ENCODE measurements around the gene SF1.
A peak's percentile ranks its signal among the peaks of the same experiment; 100 is the strongest.

The SF1 gene

GRCh38 chr11:64750361-64751054 is 27.8 kb downstream of the SF1 start:
- Histone ChIP-seq H3K4me1 (ENCODE audit: control insufficient read depth, insufficient read depth, low read length) (peaks cover 13% of the 10 kb centered on the region), H3K9me3 (ENCODE audit: control insufficient read depth, low read length) (no peaks in the 10 kb centered on the region), H3K9ac (ENCODE audit: low read length) (no peak overlapping the region), H3K27me3 (replicated peaks; ENCODE audit: control insufficient read depth, insufficient read depth, low read length) (no peaks in the 10 kb centered on the region), H3K36me3 (ENCODE audit: control insufficient read depth, insufficient read depth, low read length, severe bottlenecking) (no peaks in the 10 kb centered on the region), H3K4me3 (ENCODE audit: low read length) (no peak overlapping the region)
- no peak for DNase-seq (ENCODE audit: low read depth)

- peak; percentile 75 for DNase-seq (ENCODE audit: low read depth)
- H3K36me3 ChIP-seq (ENCODE audit: control insufficient read depth, insufficient read depth, low read length, severe bottlenecking): no peaks in the 10 kb centered on the region
- H3K4me3 ChIP-seq (ENCODE audit: low read length): no peak overlapping the region
- H3K9me3 ChIP-seq (ENCODE audit: control insufficient read depth, low read length): no peaks in the 10 kb centered on the region
- peak overlapping the region; percentile 0 for H3K9ac ChIP-seq (ENCODE audit: low read length)
- H3K4me1 ChIP-seq (ENCODE audit: control insufficient read depth, insufficient read depth, low read length): peaks cover 30% of the 10 kb centered on the region
- H3K27me3 ChIP-seq (replicated peaks; ENCODE audit: control insufficient read depth, insufficient read depth, low read length): peaks cover 8% of the 10 kb centered on the region
Measured at GRCh38 chr11:64747961-64748665, 30.2 kb downstream of the SF1 start.

GRCh38 chr11:64746486-64746885 is 31.9 kb downstream of the SF1 start:
- H3K4me1 ChIP-seq (ENCODE audit: control insufficient read depth, insufficient read depth, low read length): peaks cover 38% of the 10 kb centered on the region
- H3K27me3 ChIP-seq (replicated peaks; ENCODE audit: control insufficient read depth, insufficient read depth, low read length): peaks cover 19% of the 10 kb centered on the region
- H3K36me3 ChIP-seq (ENCODE audit: control insufficient read depth, insufficient read depth, low read length, severe bottlenecking): no peaks in the 10 kb centered on the region
- H3K9ac ChIP-seq (ENCODE audit: low read length): no peak overlapping the region
- H3K9me3 ChIP-seq (ENCODE audit: control insufficient read depth, low read length): no peaks in the 10 kb centered on the region
- DNase-seq (ENCODE audit: low read depth): no peak
- H3K4me3 ChIP-seq (ENCODE audit: low read length): no peak overlapping the region

GRCh38 chr11:64745521-64746328 is 32.6 kb downstream of the SF1 start:
- no peak overlapping the region for H3K4me3 ChIP-seq (ENCODE audit: low read length)
- no peaks in the 10 kb centered on the region for H3K9me3 ChIP-seq (ENCODE audit: control insufficient read depth, low read length)
- no peaks in the 10 kb centered on the region for H3K36me3 ChIP-seq (ENCODE audit: control insufficient read depth, insufficient read depth, low read length, severe bottlenecking)
- peak; percentile 47 for DNase-seq (ENCODE audit: low read depth)
- peaks cover 26% of the 10 kb centered on the region for H3K27me3 ChIP-seq (replicated peaks; ENCODE audit: control insufficient read depth, insufficient read depth, low read length)
- H3K4me1 ChIP-seq (ENCODE audit: control insufficient read depth, insufficient read depth, low read length): peaks cover 38% of the 10 kb centered on the region
- no peak overlapping the region for H3K9ac ChIP-seq (ENCODE audit: low read length)

GRCh38 chr11:64745189-64745520 is 33.2 kb downstream of the SF1 start:
- DNase-seq (ENCODE audit: low read depth): peak; percentile 27
- H3K36me3 ChIP-seq (ENCODE audit: control insufficient read depth, insufficient read depth, low read length, severe bottlenecking): no peaks in the 10 kb centered on the region
- peaks cover 32% of the 10 kb centered on the region for H3K27me3 ChIP-seq (replicated peaks; ENCODE audit: control insufficient read depth, insufficient read depth, low read length)
- H3K9me3 ChIP-seq (ENCODE audit: control insufficient read depth, low read length): no peaks in the 10 kb centered on the region
- H3K9ac ChIP-seq (ENCODE audit: low read length): no peak overlapping the region
- peaks cover 38% of the 10 kb centered on the region for H3K4me1 ChIP-seq (ENCODE audit: control insufficient read depth, insufficient read depth, low read length)
- peak overlapping the region; percentile 23 for H3K4me3 ChIP-seq (ENCODE audit: low read length)

- Histone ChIP-seq H3K9ac (ENCODE audit: low read length) (no peak overlapping the region), H3K4me3 (ENCODE audit: low read length) (no peak overlapping the region), H3K36me3 (ENCODE audit: control insufficient read depth, insufficient read depth, low read length, severe bottlenecking) (no peaks in the 10 kb centered on the region), H3K4me1 (ENCODE audit: control insufficient read depth, insufficient read depth, low read length) (peaks cover 38% of the 10 kb centered on the region), H3K9me3 (ENCODE audit: control insufficient read depth, low read length) (no peaks in the 10 kb centered on the region), H3K27me3 (replicated peaks; ENCODE audit: control insufficient read depth, insufficient read depth, low read length) (peaks cover 37% of the 10 kb centered on the region)
- peak; percentile 26 for DNase-seq (ENCODE audit: low read depth)
Measured at GRCh38 chr11:64744544-64745188, 33.7 kb downstream of the SF1 start.

GRCh38 chr11:64743591-64744543 is 34.5 kb downstream of the SF1 start, which contains the start of gene RASGRP2:
Gene RASGRP2 (minus strand): TSS chr11:64744142. CDS start chr11:64742866, 1,276 bp downstream.
- no peaks in the 10 kb centered on the region for H3K36me3 ChIP-seq (ENCODE audit: control insufficient read depth, insufficient read depth, low read length, severe bottlenecking)
- no peaks in the 10 kb centered on the region for H3K9me3 ChIP-seq (ENCODE audit: control insufficient read depth, low read length)
- peaks cover 38% of the 10 kb centered on the region for H3K27me3 ChIP-seq (replicated peaks; ENCODE audit: control insufficient read depth, insufficient read depth, low read length)
- no peak within 1 kb of the TSS for H3K9ac ChIP-seq (ENCODE audit: low read length)
- peak; percentile 54 for DNase-seq (ENCODE audit: low read depth)
- H3K4me1 ChIP-seq (ENCODE audit: control insufficient read depth, insufficient read depth, low read length): peaks cover 38% of the 10 kb centered on the region
- peak within 1 kb of the TSS; percentile 79 for H3K4me3 ChIP-seq (ENCODE audit: low read length)

- peak overlapping the region; percentile 79 for H3K4me3 ChIP-seq (ENCODE audit: low read length)
- H3K9me3 ChIP-seq (ENCODE audit: control insufficient read depth, low read length): no peaks in the 10 kb centered on the region
- H3K9ac ChIP-seq (ENCODE audit: low read length): peak overlapping the region; percentile 67
- H3K4me1 ChIP-seq (ENCODE audit: control insufficient read depth, insufficient read depth, low read length): peaks cover 30% of the 10 kb centered on the region
- no peaks in the 10 kb centered on the region for H3K36me3 ChIP-seq (ENCODE audit: control insufficient read depth, insufficient read depth, low read length, severe bottlenecking)
- DNase-seq (ENCODE audit: low read depth): peak; percentile 78
- peaks cover 38% of the 10 kb centered on the region for H3K27me3 ChIP-seq (replicated peaks; ENCODE audit: control insufficient read depth, insufficient read depth, low read length)
Measured at GRCh38 chr11:64742889-64743590, 35.3 kb downstream of the SF1 start.

GRCh38 chr11:64742087-64742888 is 36.1 kb downstream of the SF1 start:
- peaks cover 38% of the 10 kb centered on the region for H3K27me3 ChIP-seq (replicated peaks; ENCODE audit: control insufficient read depth, insufficient read depth, low read length)

More at GRCh38 chr11:64742087-64742888, 36.1 kb downstream of the SF1 start:
- no peaks in the 10 kb centered on the region for H3K36me3 ChIP-seq (ENCODE audit: control insufficient read depth, insufficient read depth, low read length, severe bottlenecking)
- peaks cover 28% of the 10 kb centered on the region for H3K4me1 ChIP-seq (ENCODE audit: control insufficient read depth, insufficient read depth, low read length)
- peak; percentile 18 for DNase-seq (ENCODE audit: low read depth)
- H3K9ac ChIP-seq (ENCODE audit: low read length): peak overlapping the region; percentile 67
- H3K9me3 ChIP-seq (ENCODE audit: control insufficient read depth, low read length): no peaks in the 10 kb centered on the region
- H3K4me3 ChIP-seq (ENCODE audit: low read length): peak overlapping the region; percentile 79

All from adipocyte (in vitro differentiated cells).